ENCODE results near the gene C2orf49.

C2orf49 gene

DNA sequence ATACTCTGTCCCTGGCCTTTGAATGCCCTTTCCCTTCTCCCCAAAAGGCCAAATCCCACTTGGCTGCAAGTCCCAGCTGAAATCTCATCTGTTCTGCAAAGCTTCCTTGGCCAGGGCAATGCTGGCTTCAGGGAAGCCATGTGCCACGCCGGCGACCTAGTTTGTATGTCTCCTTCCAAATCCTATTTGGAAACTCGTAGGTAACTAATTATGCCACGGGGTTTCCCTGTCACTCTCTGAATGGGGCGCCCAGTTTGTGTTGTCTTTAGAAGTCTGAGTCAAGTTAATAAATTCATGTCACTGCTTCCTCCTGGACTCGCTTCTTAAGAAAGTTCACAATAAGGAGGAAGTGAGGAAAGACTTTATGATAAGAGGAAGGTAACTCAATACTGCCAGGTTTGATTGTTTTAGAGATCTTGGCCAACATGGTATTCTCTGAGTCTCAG lies 42.4 kb downstream of the C2orf49 start:
- H3K27me3 ChIP-seq (replicated peaks; ENCODE audit: insufficient read depth, low read length) = no peaks in the 10 kb centered on the region
- H3K9me2 ChIP-seq (replicated peaks; ENCODE audit: insufficient read depth, low read length) = no peaks in the 10 kb centered on the region
- no peaks in the 10 kb centered on the region for H3K36me3 ChIP-seq (replicated peaks; ENCODE audit: insufficient read depth, low read length)
- no peaks in the 10 kb centered on the region; the same call in 1 of the 2 replicates for H3K79me2 ChIP-seq (ENCODE audit: low read length)
- no peaks in the 10 kb centered on the region for H4K20me1 ChIP-seq (ENCODE audit: insufficient read depth, low read length)
- no peak for DNase-seq
- H3K4me2 ChIP-seq (ENCODE audit: low read depth, low read length) = no peak overlapping the region
- H3K9ac ChIP-seq (ENCODE audit: low read length) = no peak overlapping the region
- no peaks in the 10 kb centered on the region for H3K9me3 ChIP-seq (replicated peaks; ENCODE audit: insufficient read depth, low read length)
- H3K4me1 ChIP-seq (ENCODE audit: low read length) = peaks cover 24% of the 10 kb centered on the region
- no peak overlapping the region for H3K27ac ChIP-seq (ENCODE audit: low read length)
- TF ChIP-seq, protein P1, sequence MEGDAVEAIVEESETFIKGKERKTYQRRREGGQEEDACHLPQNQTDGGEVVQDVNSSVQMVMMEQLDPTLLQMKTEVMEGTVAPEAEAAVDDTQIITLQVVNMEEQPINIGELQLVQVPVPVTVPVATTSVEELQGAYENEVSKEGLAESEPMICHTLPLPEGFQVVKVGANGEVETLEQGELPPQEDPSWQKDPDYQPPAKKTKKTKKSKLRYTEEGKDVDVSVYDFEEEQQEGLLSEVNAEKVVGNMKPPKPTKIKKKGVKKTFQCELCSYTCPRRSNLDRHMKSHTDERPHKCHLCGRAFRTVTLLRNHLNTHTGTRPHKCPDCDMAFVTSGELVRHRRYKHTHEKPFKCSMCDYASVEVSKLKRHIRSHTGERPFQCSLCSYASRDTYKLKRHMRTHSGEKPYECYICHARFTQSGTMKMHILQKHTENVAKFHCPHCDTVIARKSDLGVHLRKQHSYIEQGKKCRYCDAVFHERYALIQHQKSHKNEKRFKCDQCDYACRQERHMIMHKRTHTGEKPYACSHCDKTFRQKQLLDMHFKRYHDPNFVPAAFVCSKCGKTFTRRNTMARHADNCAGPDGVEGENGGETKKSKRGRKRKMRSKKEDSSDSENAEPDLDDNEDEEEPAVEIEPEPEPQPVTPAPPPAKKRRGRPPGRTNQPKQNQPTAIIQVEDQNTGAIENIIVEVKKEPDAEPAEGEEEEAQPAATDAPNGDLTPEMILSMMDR (IDR thresholded peaks at IDR 0.05; ENCODE audit: low read length) = no peak
- TF ChIP-seq EZH2 (optimal IDR thresholded peaks at IDR 0.05; ENCODE audit: low read depth, low read length) = no peak
- TF ChIP-seq EZH2phosphoT487 (IDR thresholded peaks at IDR 0.05; ENCODE audit: low read length) = no peak
- H2AFZ ChIP-seq (ENCODE audit: low read length) = no peak overlapping the region
- H3K4me3 ChIP-seq (ENCODE audit: low read length) = no peak overlapping the region
- peaks cover 3% of the 10 kb centered on the region for H3F3A ChIP-seq (ENCODE audit: insufficient read depth, low read length)

DNA sequence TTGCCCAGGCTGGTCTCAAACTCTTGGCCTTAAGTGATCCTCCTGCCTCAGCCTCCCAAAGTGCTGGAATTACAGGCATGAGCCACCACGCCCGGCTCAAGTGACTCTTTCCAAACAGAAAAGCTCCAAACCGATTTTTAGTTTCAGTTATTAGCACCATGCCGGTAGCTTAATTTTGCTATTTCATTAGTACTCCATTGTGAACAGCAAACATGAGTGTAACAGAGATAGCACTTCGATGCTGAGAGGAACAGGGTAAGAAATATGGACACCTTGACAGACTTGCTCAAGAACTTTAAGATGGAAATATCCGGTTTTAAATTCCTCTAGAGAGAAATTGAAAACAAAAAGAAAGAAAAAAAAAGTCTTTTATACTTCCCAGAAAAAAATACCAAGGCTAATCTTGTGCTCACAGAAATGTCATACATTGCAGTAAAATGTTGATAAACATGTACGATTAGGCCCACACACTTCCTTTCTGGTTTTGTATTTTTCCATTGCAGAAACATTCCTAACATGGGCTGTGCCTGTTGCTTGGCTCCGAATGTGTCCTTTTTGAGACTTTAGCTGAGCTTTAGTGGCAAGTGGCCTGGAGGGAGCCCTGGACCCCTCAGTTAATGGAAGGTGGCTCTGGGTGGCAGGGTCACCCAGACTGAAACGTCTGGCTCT lies 43.2 kb downstream of the C2orf49 start:
- no peaks in the 10 kb centered on the region for H3K79me2 ChIP-seq (ENCODE audit: low read length)
- H3K9ac ChIP-seq (ENCODE audit: low read length) = no peak overlapping the region
- TF ChIP-seq, protein P1 (IDR thresholded peaks at IDR 0.05; ENCODE audit: low read length) = no peak
- no peak for TF ChIP-seq EZH2 (optimal IDR thresholded peaks at IDR 0.05; ENCODE audit: low read depth, low read length)
- no peak for TF ChIP-seq EZH2phosphoT487 (IDR thresholded peaks at IDR 0.05; ENCODE audit: low read length)

DNA sequence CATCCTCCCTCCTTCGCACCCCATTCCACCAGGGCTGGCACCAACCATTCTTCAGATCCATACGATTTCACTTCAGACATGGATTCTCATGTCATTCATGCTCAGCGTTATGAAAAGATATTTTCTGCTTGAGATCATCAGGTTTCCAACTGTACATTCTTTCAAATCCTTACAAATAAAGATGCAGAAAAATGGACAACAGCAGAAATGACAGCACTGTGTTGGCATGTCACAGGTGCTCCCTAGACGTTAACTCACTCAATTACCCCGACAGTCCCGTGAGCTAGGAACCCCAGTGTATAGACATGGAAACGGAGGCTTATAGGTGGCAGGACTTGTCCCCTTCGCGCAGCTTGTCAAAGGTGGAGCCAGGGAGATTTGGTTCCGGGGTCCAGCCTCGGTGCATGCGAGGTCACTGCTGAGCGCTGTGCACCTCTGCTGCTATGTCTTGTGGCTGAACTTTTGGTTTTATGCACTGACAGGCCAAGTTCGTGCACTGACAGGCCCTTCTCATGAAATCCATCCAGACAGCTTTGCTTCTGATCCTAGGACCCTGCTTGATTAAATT lies 43.8 kb downstream of the C2orf49 start:
- H3K4me2 ChIP-seq (ENCODE audit: low read depth, low read length) = no peak overlapping the region
- peaks cover 35% of the 10 kb centered on the region for H3K4me1 ChIP-seq (ENCODE audit: low read length)
- no peaks in the 10 kb centered on the region for H3K9me2 ChIP-seq (replicated peaks; ENCODE audit: insufficient read depth, low read length)
- H3K4me3 ChIP-seq (ENCODE audit: low read length) = no peak overlapping the region
- H3K9me3 ChIP-seq (replicated peaks; ENCODE audit: insufficient read depth, low read length) = no peaks in the 10 kb centered on the region
- no peak overlapping the region for H3K9ac ChIP-seq (ENCODE audit: low read length)
- H3K27ac ChIP-seq (ENCODE audit: low read length) = no peak overlapping the region
- no peak for TF ChIP-seq EZH2 (optimal IDR thresholded peaks at IDR 0.05; ENCODE audit: low read depth, low read length)
- TF ChIP-seq, protein P1 (IDR thresholded peaks at IDR 0.05; ENCODE audit: low read length) = no peak
- TF ChIP-seq EZH2phosphoT487 (IDR thresholded peaks at IDR 0.05; ENCODE audit: low read length) = no peak
- H3K36me3 ChIP-seq (replicated peaks; ENCODE audit: insufficient read depth, low read length) = no peaks in the 10 kb centered on the region
- peaks cover 10% of the 10 kb centered on the region for H3F3A ChIP-seq (ENCODE audit: insufficient read depth, low read length)
- H3K27me3 ChIP-seq (replicated peaks; ENCODE audit: insufficient read depth, low read length) = no peaks in the 10 kb centered on the region
- DNase-seq = no peak
- no peaks in the 10 kb centered on the region for H3K79me2 ChIP-seq (ENCODE audit: low read length)
- H2AFZ ChIP-seq (ENCODE audit: low read length) = no peak overlapping the region
- no peaks in the 10 kb centered on the region for H4K20me1 ChIP-seq (ENCODE audit: insufficient read depth, low read length)

More for the DNA sequence above, 43.2 kb downstream of the C2orf49 start:
- Histone ChIP-seq H3K27me3 (replicated peaks; ENCODE audit: insufficient read depth, low read length) (no peaks in the 10 kb centered on the region), H3K4me3 (ENCODE audit: low read length) (no peak overlapping the region), H3F3A (ENCODE audit: insufficient read depth, low read length) (peaks cover 10% of the 10 kb centered on the region), H3K4me2 (ENCODE audit: low read depth, low read length) (no peak overlapping the region), H3K4me1 (ENCODE audit: low read length) (peaks cover 31% of the 10 kb centered on the region), H3K9me3 (replicated peaks; ENCODE audit: insufficient read depth, low read length) (no peaks in the 10 kb centered on the region), H2AFZ (ENCODE audit: low read length) (no peak overlapping the region), H4K20me1 (ENCODE audit: insufficient read depth, low read length) (no peaks in the 10 kb centered on the region), H3K27ac (ENCODE audit: low read length) (no peak overlapping the region), H3K36me3 (replicated peaks; ENCODE audit: insufficient read depth, low read length) (no peaks in the 10 kb centered on the region), H3K9me2 (replicated peaks; ENCODE audit: insufficient read depth, low read length) (no peaks in the 10 kb centered on the region)
- no peak for DNase-seq

All from MM.1S (cell line).